ENCODE measurements around the gene ID3.
"Not testable (repeated sequence)": the region's sequence is repeated elsewhere in the genome, so short reads cannot be mapped to it uniquely, and the experiment has no call there.

The ID3 gene

DNA sequence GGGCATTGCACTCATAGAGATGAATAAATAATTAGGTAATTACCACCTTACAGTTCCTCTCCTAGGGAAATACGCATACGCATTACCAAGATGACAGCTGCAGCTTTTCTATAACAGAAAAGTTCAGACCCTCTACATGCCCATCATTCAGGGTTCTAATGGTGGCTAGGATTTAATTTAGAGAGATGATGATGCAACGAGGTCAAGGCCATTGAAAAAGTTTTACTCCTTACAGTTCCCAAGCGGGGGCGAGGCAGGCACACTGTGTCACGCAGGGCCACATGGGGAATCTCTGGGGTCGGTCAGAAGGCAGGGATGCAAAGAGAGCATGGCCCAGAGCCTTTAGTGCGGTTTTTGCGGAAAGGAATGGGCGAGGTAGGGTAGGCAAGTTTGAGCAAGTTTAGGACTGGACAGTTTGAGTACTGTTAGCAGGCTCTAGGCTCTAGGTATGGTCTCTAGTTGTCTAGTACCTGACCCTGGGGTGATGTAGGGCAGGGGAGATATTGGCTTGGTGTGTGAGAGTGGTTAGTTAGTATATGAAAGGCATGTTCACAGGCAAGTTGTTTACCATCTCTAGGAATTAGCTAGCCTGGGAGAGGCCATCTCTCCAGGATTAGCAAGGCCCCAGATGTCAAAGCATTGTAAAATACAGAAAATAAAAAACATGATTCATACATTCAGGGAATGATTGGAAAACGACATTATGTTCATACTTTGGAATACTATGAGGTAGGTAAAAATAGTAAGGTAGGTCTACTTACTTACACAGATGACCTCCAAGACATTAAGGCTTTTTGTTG is 29.6 kb upstream of the ID3 start:
- no peak for DNase-seq

DNA sequence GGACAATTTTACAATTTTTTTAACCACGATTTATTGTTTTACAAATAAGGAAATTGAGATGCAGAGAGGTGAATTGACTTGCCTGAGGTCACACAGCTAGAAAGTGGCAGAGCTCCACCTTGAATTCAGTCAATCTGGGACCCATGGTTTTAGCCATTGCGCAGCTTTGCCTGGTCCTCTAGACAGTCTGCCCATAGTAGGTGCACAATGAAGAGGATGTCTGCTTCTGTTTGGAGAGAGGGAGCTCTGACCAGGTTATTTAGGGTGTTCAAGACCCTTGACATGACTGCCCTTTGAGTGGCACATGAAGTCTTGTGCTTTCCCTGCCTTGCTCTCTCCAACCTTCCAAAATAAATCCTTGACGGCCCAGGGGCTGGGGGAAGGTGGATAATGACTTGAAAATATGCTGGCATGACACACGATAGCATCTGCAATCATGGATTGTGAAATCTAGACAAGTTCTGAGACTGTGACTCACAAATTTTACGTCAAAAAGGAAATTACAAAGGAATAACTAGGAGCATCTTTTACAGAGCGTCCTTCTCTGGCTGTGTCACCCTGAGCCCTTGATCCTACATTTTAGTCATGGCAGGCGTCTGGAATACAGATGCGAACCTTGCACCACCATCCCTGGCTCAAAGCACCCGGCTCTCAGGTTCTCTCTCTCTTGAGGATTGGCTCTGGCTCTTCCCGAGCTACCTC is 26.2 kb upstream of the ID3 start:
- no peak for DNase-seq

DNA sequence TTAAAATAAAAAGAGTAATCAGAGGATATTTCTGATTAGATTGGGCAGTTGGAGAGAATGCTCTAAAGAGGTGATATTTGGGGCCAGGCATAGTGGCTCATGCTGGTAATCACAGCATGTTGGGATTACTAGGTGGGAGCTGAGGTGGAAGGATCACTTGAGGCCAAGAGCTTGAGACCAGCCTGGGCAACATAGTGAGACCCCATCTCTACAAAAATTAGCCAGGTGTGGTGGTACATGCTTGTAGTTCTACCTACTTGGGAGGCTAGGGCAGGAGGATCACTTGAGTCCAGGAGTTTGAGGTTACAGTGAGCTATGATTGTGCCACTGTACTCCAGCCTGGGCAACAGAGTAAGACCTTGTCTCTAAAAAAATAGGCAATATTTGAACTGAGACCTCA is 24.4 kb upstream of the ID3 start:
- not testable (repeated sequence) for DNase-seq

DNA sequence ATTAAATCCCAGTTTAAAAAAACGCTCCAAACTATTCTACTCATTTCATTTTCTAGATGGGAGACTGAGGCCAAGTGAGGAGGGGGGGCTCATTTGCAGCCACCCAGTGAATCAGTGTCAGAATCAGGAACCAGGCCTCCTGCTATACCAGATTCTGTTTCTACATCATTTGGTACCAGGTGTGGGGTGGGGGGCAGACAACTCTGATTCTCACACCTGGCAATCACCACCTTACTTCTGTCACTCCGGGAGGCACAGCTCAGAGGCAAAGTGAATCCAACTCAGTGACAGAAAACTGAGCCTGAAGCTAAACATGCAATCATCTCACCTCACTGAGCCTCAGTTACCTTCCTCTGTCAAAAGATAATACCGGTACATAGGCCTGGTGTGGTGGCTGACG is 23.5 kb upstream of the ID3 start:
- DNase-seq, result no peak

DNA sequence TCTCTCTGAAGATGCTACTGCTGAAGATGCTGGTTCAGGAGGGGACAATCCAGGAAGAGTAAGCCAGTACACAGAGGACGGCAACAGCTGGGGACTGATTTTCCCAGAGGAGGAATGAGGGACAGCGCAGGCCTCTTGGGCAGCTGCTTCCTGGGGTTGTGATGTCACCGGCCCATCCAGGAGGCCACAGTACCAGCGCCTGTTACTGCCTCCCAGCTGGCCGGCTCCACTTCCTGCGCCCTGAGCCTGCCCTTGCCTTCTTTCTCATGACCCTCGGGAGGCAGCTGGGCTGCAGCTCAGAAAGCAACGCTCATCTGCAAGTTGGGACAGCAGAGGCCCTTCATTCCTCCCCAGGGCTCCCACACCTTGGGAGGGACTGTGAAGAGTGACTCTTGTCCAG is 21.9 kb upstream of the ID3 start:
- DNase-seq, result no peak

DNA sequence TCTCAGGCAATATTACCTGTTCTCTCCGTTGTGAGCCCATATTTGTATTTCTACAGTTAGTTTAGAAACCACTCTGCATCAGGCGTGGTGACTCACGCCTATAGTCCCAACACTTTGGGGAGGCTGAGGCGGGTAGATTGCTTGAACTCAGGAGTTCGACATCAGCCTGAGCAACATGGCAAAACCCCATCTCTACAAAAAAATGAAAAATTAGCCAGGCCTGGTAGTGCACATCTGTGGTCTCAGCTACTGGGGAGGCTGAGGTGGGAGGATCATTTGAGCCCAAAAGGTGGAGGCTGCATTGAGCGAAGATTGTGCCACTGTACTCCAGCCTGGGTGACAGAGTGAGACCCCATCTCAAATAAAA is 19.7 kb upstream of the ID3 start:
- DNase-seq, result no peak

DNA sequence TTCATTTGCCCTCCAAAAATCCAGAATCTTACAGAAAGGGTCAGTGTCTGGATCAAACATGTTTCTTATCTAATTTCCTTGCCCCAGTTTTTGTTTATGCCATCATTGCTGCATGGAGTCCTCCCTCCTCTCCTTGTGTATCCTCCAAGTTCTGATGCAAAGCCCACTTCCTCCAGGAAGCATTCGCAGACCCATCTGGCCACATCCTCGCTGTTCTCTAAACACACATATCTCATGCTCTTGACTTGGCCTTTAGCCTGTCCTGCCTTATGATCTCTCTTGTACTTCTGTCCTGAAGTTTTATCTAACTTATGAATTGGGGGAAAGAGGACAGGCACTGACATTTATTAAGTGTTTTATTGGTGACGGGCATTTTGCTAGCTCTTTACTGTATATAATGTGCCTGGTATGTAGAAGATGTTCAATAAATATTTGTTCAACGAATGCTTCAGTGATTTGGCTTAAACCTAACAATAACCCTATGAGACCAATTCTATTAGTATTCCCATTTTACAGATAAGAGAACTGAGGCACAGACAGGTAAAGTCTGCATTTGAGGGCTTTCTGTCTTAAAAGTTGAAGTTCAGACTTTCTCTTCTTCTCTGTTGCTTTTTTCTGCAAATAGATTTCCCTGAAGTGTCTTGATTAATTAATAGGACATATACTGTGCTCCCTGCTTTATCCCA is 19.2 kb upstream of the ID3 start:
- DNase-seq, result no peak

DNA sequence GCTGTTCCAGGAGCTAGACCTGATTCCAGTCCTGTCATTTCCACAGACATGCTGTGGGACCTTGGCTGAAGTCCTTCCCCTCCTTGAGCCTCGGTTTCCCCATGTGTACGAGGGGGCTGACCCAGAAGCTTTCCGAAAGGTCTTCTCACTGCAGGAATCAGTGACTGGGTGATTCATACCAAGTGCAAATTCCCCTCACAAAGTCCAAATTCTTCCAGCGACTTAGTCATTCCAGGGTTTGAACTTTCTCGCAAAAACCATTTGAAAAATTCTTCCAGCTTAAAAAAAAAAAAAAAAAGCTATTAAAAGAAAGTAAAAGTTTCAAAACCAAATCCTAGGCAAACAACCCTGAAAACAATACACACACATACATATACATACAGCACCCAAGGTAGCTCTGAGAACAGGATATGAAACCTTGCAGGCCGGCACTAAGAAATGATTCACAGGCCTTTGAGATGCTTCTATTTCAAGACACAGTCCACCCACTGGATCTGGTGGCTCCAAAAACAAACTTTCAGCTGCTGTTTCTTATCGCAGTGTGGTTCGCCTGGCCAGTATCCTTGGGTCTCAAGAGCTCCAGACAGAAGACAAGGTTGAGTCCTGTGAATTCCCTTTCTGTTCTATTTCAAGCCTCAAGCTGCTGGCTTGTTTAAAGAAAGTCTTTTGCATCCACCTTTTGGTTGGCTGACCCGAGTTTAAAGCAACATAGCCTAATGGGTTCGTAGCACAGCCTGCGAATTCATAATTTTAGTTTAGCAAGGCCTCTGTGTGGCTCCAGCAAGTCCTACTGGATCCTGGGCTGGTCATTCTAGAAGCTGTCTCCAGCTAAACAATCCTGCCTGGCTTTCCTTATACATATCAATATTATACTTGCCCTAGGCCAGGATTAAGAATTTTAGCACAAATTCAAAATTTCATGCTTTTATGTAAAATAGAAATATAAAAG is 18.0 kb upstream of the ID3 start:
- no peak for DNase-seq

DNA sequence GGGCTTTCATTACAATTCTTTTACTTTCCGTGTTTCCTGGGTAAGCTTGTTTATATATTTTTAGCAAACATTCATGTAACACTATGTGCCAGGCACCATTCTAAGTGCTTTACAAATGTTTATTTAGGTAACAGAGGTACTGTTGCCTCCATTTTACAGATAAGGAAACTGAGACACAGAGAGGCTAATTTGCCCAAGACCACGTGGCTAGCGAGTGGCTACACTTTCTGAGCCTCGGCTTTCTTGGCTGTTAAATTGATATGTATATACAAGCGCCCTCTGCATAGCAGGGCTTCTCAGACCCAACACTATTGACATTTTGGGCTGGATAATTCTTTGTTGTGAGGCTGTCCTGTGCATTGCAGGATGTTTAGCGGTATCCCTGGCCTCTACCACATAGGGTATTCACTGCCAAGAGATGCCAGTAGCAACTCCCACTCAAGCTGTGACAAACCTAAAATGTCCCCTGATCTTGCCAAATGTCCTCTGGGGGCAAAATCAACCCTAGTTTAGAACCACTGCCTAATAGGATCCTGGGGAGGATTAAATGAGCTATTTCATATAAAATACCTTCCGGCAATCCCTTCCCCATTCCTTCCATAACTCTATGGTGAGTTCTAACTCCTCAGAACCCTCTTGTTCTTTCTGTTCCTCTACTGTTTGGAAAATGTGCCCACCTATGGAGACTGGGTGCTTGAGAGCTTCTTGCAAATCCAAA is 17.2 kb upstream of the ID3 start:
- no peak for DNase-seq

DNA sequence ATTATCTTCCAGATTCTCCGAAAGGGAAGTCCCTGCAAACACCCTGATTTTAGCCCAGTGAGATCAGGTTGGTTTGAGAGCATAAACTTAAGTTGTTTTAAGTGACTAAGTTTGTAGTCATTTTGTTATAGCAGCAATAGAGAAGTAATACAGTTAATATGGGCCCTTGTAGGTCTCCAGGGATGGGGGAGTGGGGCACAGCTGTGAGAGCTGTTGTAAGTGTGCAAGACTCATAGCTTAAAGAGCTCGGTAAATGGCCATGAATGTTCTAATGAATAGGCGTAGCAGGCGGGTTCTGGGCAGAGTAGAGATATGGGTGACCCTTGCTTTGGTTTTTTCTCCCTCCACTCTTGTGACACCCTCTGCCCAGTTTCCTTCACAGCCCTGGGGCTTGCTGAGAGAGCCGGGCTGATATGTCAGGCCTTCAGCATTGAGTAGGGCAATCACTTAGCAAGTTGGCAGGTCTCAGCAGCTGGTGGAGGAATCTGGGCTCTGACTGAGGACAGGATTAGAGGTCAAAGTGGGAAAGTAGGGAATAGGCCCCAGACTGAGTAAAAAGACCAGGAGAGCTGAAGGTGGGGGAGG is 16.0 kb upstream of the ID3 start:
- no peak for DNase-seq

DNA sequence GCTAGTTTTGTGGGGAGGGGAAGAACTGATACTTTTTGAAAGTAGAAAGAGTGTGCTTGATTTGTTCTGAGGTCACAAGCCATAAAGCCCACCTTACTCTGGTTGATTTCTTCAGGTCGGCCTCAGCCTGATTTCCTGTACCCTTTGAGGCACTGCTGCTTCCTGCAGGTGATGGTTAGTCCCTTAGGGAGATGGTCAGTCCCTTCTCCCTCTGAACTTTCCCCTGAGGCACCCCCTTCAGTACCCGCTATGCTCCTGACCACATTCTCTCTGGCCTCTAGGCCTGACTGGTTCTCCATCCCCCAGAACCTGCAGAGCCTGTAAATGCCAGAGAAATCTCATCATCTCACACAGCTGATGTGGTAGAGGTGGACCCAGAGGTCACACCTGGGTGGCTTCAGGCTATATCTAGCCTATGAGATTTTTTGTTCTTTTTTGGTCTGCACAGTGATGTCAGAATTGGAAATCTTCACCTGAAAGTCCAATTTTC is 15.0 kb upstream of the ID3 start:
- DNase-seq, result no peak

DNA sequence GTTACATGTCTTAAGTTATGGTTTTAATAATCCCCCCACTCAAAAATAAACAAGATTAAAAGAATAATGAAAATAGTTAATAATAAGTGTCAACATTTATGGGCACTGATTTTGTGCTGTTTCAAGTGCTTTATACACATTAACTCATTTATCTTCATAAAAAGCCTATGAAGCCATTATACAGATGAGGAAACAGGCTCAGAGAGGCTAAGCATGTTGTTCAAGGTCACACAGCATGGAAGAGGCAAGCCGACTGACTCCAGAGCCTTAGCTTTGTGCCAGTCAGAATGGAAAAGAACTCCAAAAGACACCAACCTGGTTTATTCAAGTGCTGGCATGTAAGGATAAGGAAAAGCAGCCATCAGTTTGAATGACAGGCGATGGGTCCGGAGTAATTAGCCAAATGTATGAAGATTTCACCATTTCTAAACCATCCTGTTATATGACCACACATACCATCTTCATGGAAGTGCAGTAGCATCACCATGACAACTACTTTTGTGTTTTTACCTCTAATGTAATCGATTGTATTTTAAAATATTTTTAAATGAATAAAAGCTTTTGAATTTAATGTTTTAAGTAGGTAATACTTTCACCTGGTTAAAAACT is 14.4 kb upstream of the ID3 start:
- no peak for DNase-seq

DNA sequence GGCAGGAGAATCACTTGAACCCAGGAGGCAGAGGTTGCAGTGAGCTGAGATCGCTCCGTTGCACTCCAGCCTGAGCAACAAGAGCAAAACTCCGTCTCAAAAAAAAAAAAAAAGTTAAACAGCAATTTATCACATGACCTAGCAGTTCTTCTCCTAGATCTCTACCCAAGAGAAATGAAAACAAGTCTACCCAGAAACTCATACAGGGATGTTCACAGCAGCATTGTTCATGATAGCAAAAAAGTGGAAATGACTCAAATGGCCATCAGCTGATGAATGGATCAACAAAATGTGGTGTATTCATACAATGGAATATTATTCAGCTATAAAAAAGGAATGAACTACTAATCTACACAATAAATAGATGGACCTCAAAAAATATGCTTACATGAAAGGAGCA is 12.2 kb upstream of the ID3 start:
- DNase-seq, result no peak

DNA sequence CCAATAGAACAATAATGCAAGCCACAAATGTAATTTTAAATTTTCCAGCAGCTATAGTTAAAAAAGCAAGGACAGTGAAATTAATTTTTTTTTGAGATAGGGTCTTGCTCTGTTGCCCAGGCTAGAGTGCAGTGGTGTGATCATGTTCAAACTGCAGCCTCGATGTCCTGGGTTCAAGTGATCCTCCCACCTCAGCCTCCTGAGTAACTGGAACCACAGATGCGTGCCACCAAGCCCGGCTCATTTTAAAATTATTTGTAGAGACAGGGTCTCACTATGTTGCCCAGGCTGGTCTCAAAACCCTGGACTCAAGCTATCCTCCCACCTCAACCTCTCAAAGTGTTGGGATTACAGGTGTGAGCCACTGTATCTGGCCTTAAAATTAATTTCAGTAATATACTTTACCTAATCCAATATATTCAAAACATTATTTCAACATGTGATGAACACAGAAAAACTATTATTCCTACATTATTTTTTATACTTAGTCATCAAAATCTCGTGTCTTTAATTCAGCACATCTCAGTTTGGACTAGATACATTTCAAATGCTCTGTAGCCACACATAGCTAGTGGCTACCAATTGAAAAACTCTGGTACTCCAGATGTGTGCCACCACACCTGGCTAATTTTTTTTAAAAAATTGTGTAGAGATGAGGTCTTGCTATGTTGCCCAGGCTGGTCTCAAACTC is 10.8 kb upstream of the ID3 start:
- no peak for DNase-seq

DNA sequence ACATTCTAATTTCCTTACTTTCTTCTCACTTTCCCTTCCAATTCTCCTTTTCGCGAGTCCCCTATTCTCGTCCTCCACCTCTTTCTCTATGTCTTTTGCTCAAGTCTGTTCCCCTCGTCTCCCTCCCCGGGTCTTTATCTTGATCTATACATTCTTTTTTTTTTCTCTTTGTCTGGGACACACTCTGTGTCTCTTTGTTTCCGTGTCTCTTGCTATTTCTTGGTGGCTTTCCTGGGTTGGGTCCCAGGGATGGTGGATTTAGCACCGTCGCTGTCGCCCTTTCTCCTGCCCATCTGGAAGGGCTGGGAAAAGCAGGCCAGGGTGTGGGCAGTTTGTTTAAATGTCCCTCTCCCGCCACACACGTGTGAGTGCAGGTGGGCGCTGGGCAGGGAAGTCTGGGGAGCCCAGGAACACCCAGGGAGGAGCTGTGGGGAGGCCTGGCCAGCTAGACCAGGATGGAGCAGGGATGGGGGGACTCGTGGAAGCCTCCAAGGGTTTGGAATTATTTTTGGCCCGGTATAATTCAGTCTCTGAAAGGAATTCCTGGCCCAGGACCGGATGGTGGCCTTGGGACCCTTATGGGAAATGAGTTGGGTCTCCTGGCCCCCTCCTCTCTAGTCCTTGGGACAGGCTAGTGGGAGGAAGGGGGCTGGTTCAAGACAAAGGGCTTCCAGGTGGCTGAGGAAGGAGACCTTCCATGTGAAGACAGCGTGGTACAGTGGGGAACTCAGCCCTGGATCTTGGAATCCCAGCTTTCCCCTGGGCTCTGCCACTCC is 9.5 kb upstream of the ID3 start:
- no peak for DNase-seq

DNA sequence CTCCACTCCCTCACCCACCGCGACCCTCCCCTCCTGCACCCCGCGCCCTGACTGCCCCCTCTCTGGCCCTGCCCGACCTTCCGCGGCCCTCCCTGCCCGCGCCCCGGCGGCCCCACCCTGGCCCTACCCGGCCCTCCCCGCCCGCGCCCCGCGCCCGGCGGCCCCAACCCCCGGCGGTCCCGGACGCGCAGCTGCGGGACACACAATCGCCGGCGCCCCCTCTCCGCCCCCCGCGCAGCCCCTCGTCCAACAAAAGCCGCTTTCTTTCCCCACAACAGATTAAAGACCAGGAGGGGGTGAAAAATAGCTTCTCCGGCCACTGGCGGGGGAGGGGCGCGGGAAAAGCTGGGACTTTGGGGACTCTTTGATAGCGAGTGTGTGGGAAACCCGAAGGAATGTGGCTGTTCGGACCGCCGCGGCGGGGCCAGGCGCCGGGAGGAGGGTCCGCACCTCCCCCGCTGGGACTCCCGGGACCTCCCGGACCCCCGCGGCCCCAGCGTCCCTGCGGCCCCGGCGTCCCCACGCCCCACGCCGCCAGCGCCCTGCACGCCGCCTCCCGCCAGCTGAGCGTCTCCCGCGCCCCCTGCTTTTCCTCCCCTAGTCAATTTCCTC is 8.8 kb upstream of the ID3 start:
- DNase-seq, result no peak

DNA sequence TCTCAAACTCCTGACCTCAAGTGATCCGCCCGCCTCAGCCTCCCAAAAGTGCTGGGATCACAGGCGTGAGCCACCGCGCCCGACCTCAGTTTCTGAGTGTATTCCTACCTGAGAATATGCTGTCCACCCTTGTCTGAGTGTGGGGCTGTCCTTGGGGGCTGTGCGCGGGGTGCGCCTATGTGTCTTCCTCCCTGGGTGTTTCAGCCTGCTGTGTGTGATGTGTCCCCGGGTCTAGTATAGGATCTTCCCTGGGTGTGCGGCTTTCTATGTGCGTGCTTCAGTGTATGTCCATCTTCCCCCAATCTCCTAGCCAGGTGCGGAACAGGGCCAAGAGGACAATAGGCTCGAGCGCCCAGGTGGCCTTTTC is 8.3 kb upstream of the ID3 start:
- DNase-seq, result no peak

DNA sequence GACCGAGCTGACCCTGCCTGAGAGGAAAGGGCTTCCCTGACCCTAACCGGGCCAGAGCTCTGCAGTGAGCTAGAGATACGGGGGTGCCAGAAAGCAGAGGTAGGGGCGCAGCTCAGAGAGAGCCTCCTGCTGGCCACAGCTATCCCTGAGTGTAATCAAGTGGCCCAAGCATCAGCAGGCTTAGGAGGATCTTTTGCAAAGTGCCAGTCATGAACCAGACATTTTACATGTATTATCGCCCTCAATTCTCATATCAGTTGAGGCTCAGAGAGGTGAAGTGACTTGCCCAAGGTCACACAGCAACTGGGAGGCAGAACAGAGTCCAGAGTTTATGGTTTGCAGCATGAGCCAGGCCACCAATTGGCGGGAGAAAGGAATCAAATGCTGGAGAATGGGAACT is 7.0 kb upstream of the ID3 start:
- DNase-seq, result no peak

DNA sequence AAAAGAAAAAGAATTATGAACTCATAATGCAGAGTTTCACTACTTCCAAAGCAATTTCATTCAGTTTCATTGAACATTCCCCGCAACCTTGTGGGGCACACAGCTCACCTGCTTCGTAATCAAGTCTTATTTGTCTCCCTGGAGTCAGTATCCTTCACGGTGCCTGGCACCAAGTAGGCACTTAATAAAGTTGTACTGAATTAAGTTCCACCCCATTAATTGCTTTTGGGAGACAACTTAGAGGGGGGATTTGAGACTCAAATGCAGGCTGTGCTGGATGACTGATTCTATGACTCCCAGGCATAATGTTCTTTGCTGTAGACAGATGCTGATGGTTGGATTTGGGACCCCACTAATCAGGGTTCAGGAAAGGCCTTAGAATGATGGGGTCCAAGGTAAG is 6.5 kb upstream of the ID3 start:
- DNase-seq, result no peak
